Measurements from ENCODE around the gene PTPRB.

GRCh38 chr12:70638639-70639360 is 1.6 kb upstream of the PTPRB start:
- no peak for TF ChIP-seq POLR2AphosphoS5 (IDR thresholded peaks at IDR 0.05)
- TF ChIP-seq POLR2A (IDR thresholded peaks at IDR 0.05) = no peak
- no peak for TF ChIP-seq CTCF (IDR thresholded peaks at IDR 0.05)
- TF ChIP-seq EP300 (IDR thresholded peaks at IDR 0.05) = no peak

All from stomach (tissue), 4 donors.